HG03039 (cell line): ENCODE measurements around the gene PTGS1.

Experiments
- ATAC-seq: cut with Tn5 transposase; IDR thresholded peaks from one replicate; pipeline ENCODE4 v1.9.1; 2021; ENCODE audit warnings: mild to moderate bottlenecking, moderate library complexity; ENCODE audit not compliant: unreplicated experiment

PTGS1 gene

GRCh38 chr9:122372856-122373845 lies 2.3 kb downstream of the PTGS1 start:
- no peak for ATAC-seq

- no peak for ATAC-seq
These were observed 4.1 kb downstream of the PTGS1 start for GRCh38 chr9:122374885-122375420.

- no peak for ATAC-seq
These were observed 6.0 kb downstream of the PTGS1 start for GRCh38 chr9:122376796-122377195.

- no peak for ATAC-seq
These were observed 6.7 kb downstream of the PTGS1 start for GRCh38 chr9:122377241-122378164.

GRCh38 chr9:122378236-122378635 lies 7.4 kb downstream of the PTGS1 start:
- no peak for ATAC-seq

- ATAC-seq: no peak
These were observed 8.5 kb downstream of the PTGS1 start for GRCh38 chr9:122379340-122379739.

- ATAC-seq: no peak
These were observed 9.5 kb downstream of the PTGS1 start for GRCh38 chr9:122380293-122380692.

- ATAC-seq: no peak
These were observed 10.6 kb downstream of the PTGS1 start for GRCh38 chr9:122381206-122381950.

GRCh38 chr9:122382901-122383850 lies 12.4 kb downstream of the PTGS1 start:
- no peak for ATAC-seq

- no peak for ATAC-seq
These were observed 13.2 kb downstream of the PTGS1 start for GRCh38 chr9:122383992-122384461.

GRCh38 chr9:122386311-122386872 lies 15.6 kb downstream of the PTGS1 start:
- no peak for ATAC-seq

GRCh38 chr9:122387536-122387935 lies 16.7 kb downstream of the PTGS1 start:
- no peak for ATAC-seq

GRCh38 chr9:122389195-122389594 lies 18.4 kb downstream of the PTGS1 start:
- ATAC-seq: no peak

- ATAC-seq: no peak
These were observed 19.1 kb downstream of the PTGS1 start for GRCh38 chr9:122389799-122390481.

GRCh38 chr9:122392284-122392683 lies 21.5 kb downstream of the PTGS1 start:
- ATAC-seq: no peak

- no peak for ATAC-seq
These were observed 21.9 kb downstream of the PTGS1 start for GRCh38 chr9:122392714-122393113.

- ATAC-seq: no peak
These were observed 22.6 kb downstream of the PTGS1 start for GRCh38 chr9:122393284-122393983.
